CD8-positive, alpha-beta memory T cell (primary cell): ENCODE data around the gene CFAP70. TPM values are rescaled to one million over a fixed set of nuclear protein-coding genes. Genes with fewer than 3 reads are reported as not detected.

Experiments used
- CTCF ChIA-PET: fragments of 350-600 bp; sonication (Branson Sonifier 250); formaldehyde crosslinking; loops from one replicate; lab custom pipeline; 2021; ENCODE audit warnings: antibody characterized with exemption; lab: Charles Lee
- POLR2A ChIA-PET: fragments of 350-600 bp; sonication (Branson Sonifier 250); formaldehyde crosslinking; loops from one replicate; lab custom pipeline; 2021; ENCODE audit warnings: antibody characterized with exemption; lab: Charles Lee
- DNase-seq, 5 donors: peaks; one replicate each; pipeline versions ENCODE4 v3.0.0 to v3.0.0-alpha.2; 2020 to 2022; ENCODE audit warnings: mixed read lengths in 1 of 5
- H3K27ac ChIP-seq: one replicate; pipeline ENCODE4 v1.7.0; 2013; ENCODE audit warnings: low read depth, mild to moderate bottlenecking, low read length, moderate library complexity
- H3K27me3 ChIP-seq: 2 replicates; pipeline ENCODE4 v1.7.0; 2013; ENCODE audit warnings: low read length, mild to moderate bottlenecking; ENCODE audit not compliant: insufficient read depth, poor library complexity, severe bottlenecking
- H3K36me3 ChIP-seq: 2 replicates; pipeline ENCODE4 v1.7.0; 2013; ENCODE audit warnings: mild to moderate bottlenecking, low read length, moderate library complexity; ENCODE audit not compliant: insufficient read depth
- H3K4me1 ChIP-seq: 2 replicates; pipeline ENCODE4 v1.7.0; 2013; ENCODE audit warnings: mild to moderate bottlenecking, low read length, moderate library complexity; ENCODE audit not compliant: insufficient read depth
- H3K4me3 ChIP-seq: 2 replicates; pipeline ENCODE4 v1.7.0; 2013; ENCODE audit warnings: mild to moderate bottlenecking, low read length
- H3K9me3 ChIP-seq: 2 replicates; pipeline ENCODE4 v1.7.0; 2013; ENCODE audit warnings: mild to moderate bottlenecking, low read length
- H3K27ac Mint-ChIP-seq, 8 donors: one replicate each; pipeline ENCODE4 v1.8.0; 2020 to 2021; ENCODE audit warnings: mixed read lengths in 8 of 8, mild to moderate bottlenecking in 6 of 8, inconsistent platforms in 3 of 8, moderate library complexity in 3 of 8
- H3K27me3 Mint-ChIP-seq, 2 donors: one replicate each; pipeline ENCODE4 v1.8.0; 2020 to 2021; ENCODE audit warnings: mixed read lengths in 2 of 2, mild to moderate bottlenecking in 1 of 2, moderate library complexity in 1 of 2
- H3K36me3 Mint-ChIP-seq, 3 donors: one replicate each; pipeline ENCODE4 v1.8.0; 2020 to 2021; ENCODE audit warnings: mixed read lengths in 3 of 3, inconsistent platforms in 1 of 3, mild to moderate bottlenecking in 1 of 3
- H3K4me1 Mint-ChIP-seq, 3 donors: one replicate each; pipeline ENCODE4 v1.8.0; 2020 to 2021; ENCODE audit warnings: mixed read lengths in 3 of 3, inconsistent platforms in 1 of 3, mild to moderate bottlenecking in 1 of 3
- H3K4me3 Mint-ChIP-seq, 7 donors: one replicate each; pipeline ENCODE4 v1.8.0; 2020 to 2021; ENCODE audit warnings: mixed read lengths in 7 of 7, mild to moderate bottlenecking in 6 of 7, moderate library complexity in 4 of 7, inconsistent platforms in 2 of 7
- H3K9me3 Mint-ChIP-seq, 5 donors: one replicate each; pipeline ENCODE4 v1.8.0; 2020 to 2022; ENCODE audit warnings: mixed read lengths in 5 of 5, mild to moderate bottlenecking in 3 of 5, moderate library complexity in 2 of 5, inconsistent platforms in 1 of 5
- polyA plus RNA-seq: library from polyadenylated mRNA; unstranded; fragments of 300-500 nt; fragmentation: Illumina TruSeq; gene quantifications from one replicate; pipeline ENCODE4 v1.2.3, GENCODE V29; 2021
- total RNA-seq, 2 experiments: library from RNA; stranded (reverse); gene quantifications; one replicate each; pipeline ENCODE4 v1.2.3, GENCODE V29; 2021

Gene CFAP70
- total and polyA plus RNA-seq, 3 experiments from 2014 or later: 0.86 to 1.2 TPM; not detected in 1

DNA sequence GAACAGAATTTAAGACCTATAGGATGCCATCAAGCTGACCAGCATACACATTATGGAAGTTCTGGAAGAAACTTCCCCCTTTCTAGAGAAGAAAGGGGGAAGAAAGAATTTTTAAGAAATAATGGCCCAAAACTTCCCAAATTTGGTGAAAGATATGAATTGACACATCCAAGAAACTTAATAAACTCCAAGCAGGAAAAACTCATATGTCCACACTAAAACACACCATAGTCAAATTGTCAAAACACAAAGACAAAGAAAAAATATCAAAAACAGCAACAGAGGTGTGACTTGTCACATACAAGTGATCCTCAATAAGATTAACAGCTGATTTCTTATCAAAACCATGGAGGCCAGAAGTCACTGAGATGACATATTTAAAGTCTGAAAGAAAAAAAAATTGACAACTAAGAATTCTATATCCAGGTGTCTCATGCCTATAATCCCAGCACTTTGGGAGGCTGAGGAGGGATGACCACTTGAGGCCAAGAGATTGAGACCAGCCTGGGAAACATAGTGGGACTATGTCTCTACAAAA lies 52.4 kb downstream of the CFAP70 start:
- no peak for DNase-seq
- H3K9me3 Mint-ChIP-seq: peaks cover 15 to 26% (median 17%) of the 10 kb centered on the region in 5 donors
- POLR2A ChIA-PET: no interaction called here
- Histone ChIP-seq H3K4me1 (no peaks in the 10 kb centered on the region), H3K27ac (no peak overlapping the region), H3K36me3 (no peaks in the 10 kb centered on the region), H3K27me3 (no peaks in the 10 kb centered on the region), H3K9me3 (no peaks in the 10 kb centered on the region), H3K4me3 (no peak overlapping the region)
- no peak overlapping the region for H3K27ac Mint-ChIP-seq
- H3K36me3 Mint-ChIP-seq: peaks cover 4 to 28% (median 16%) of the 10 kb centered on the region in 3 donors
- CTCF ChIA-PET: no interaction called here
- peaks cover 0 to 5% of the 10 kb centered on the region in 2 donors for H3K27me3 Mint-ChIP-seq
- no peak overlapping the region for H3K4me3 Mint-ChIP-seq
- no peaks in the 10 kb centered on the region for H3K4me1 Mint-ChIP-seq

GRCh38 chr10:73296946-73297345 lies 61.7 kb downstream of the CFAP70 start:
- Histone ChIP-seq H3K27ac (no peak overlapping the region), H3K36me3 (no peaks in the 10 kb centered on the region), H3K4me3 (no peak overlapping the region), H3K9me3 (no peaks in the 10 kb centered on the region), H3K27me3 (no peaks in the 10 kb centered on the region), H3K4me1 (no peaks in the 10 kb centered on the region)
- peaks cover 0 to 6% (median 4%) of the 10 kb centered on the region in 3 donors for H3K36me3 Mint-ChIP-seq
- CTCF ChIA-PET: no interaction called here
- peak overlapping the region in 4 of 8 donors; percentile 11 to 40 (median 20) for H3K27ac Mint-ChIP-seq
- DNase-seq: no peak
- H3K4me3 Mint-ChIP-seq: no peak overlapping the region
- no peaks in the 10 kb centered on the region for H3K27me3 Mint-ChIP-seq
- H3K9me3 Mint-ChIP-seq: no peaks in the 10 kb centered on the region
- peaks cover 6 to 14% (median 11%) of the 10 kb centered on the region in 3 donors for H3K4me1 Mint-ChIP-seq
- POLR2A ChIA-PET: no interaction called here

DNA sequence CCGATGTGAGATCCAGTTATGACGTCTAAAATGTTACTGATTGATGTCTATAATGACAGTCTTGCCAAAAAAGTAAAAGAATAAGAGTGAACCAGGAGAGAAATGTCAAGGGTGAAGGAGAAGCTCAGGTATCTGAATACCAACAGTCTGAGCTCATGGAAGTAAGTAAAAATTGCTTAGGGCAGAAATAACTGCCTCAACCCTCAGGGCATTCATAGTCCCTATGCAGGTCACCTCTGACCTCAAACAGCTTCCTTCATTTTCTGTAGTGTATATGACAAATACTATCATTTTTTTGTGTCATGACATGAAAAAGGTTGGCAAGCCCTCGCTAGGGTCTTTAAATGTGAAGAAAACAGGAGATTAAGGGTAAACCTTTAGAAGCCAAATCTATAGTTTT lies 65.2 kb downstream of the CFAP70 start:
- no peaks in the 10 kb centered on the region for H3K9me3 ChIP-seq
- H3K27me3 ChIP-seq: no peaks in the 10 kb centered on the region
- no peak overlapping the region for H3K4me3 ChIP-seq
- no peaks in the 10 kb centered on the region for H3K4me1 ChIP-seq
- peaks cover 0 to 11% (median 4%) of the 10 kb centered on the region in 5 donors for H3K9me3 Mint-ChIP-seq
- CTCF ChIA-PET: no interaction called here
- peaks cover 7 to 14% (median 12%) of the 10 kb centered on the region in 3 donors for H3K36me3 Mint-ChIP-seq
- H3K27ac Mint-ChIP-seq: no peak overlapping the region
- no peak for DNase-seq
- no peak overlapping the region for H3K27ac ChIP-seq
- no peak overlapping the region for H3K4me3 Mint-ChIP-seq
- H3K36me3 ChIP-seq: no peaks in the 10 kb centered on the region
- H3K4me1 Mint-ChIP-seq: peaks cover 6 to 14% (median 11%) of the 10 kb centered on the region in 3 donors
- POLR2A ChIA-PET: no interaction called here
- no peaks in the 10 kb centered on the region for H3K27me3 Mint-ChIP-seq

DNA sequence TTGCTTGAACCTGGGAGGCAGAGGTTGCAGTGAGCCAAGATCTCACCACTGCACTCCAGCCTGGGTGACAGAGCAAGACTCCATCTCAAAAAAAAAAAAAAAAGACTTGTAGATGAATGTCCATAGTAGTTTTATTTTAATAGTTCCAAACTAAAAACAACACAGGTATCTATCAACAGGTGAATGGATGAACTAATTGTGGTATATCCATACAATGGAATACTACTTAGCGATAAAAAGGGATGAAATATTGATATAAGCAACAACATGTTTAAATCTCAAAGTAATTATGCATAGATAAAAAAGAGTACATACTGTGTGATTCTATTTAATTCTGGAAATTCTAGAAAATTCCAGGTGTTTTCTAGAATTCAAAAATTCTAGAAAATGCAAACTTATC lies 68.7 kb downstream of the CFAP70 start:
- ChIA-PET CTCF (no interaction called here), POLR2A (no interaction called here)
- peaks cover 0 to 11% (median 4%) of the 10 kb centered on the region in 5 donors for H3K9me3 Mint-ChIP-seq
- DNase-seq: no peak
- H3K36me3 Mint-ChIP-seq: peaks cover 7 to 14% (median 12%) of the 10 kb centered on the region in 3 donors
- H3K9me3 ChIP-seq: no peaks in the 10 kb centered on the region
- no peaks in the 10 kb centered on the region for H3K36me3 ChIP-seq
- H3K27ac Mint-ChIP-seq: no peak overlapping the region
- no peaks in the 10 kb centered on the region for H3K27me3 ChIP-seq
- H3K4me3 Mint-ChIP-seq: no peak overlapping the region
- no peaks in the 10 kb centered on the region for H3K4me1 ChIP-seq
- no peak overlapping the region for H3K27ac ChIP-seq
- H3K4me3 ChIP-seq: no peak overlapping the region
- H3K4me1 Mint-ChIP-seq: no peaks in the 10 kb centered on the region
- no peaks in the 10 kb centered on the region for H3K27me3 Mint-ChIP-seq

DNA sequence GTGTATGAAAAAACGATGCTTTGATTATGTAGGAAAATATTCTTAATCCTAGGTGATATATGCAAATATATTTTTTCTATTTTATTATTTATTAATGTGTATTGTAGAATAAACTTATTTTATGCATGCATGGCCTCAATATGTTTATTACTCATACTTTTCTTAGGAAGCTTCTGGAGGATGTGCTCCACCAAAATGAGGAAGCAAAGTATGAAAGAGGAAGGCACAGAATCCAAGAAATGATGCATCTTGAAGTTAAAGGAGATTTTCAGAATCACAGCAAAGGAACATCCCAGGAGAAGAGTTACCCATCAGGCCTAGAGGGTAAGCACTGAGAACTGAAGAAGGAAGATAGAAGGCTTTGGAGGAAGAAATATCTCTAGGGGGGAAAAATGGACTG lies 71.2 kb downstream of the CFAP70 start:
- Mint-ChIP-seq H3K27me3 (no peaks in the 10 kb centered on the region), H3K4me1 (no peaks in the 10 kb centered on the region), H3K36me3 (peaks cover 3 to 14% (median 12%) of the 10 kb centered on the region in 3 donors), H3K27ac (no peak overlapping the region), H3K4me3 (no peak overlapping the region), H3K9me3 (peaks cover 0 to 11% (median 4%) of the 10 kb centered on the region in 5 donors)
- no peaks in the 10 kb centered on the region for H3K36me3 ChIP-seq
- H3K27ac ChIP-seq: no peak overlapping the region
- no peaks in the 10 kb centered on the region for H3K27me3 ChIP-seq
- no peaks in the 10 kb centered on the region for H3K4me1 ChIP-seq
- DNase-seq: no peak
- POLR2A ChIA-PET: no interaction called here
- CTCF ChIA-PET: no interaction called here
- no peak overlapping the region for H3K4me3 ChIP-seq
- no peaks in the 10 kb centered on the region for H3K9me3 ChIP-seq

- Mint-ChIP-seq H3K27me3 (no peaks in the 10 kb centered on the region), H3K4me3 (no peak overlapping the region), H3K27ac (no peak overlapping the region), H3K9me3 (no peaks in the 10 kb centered on the region), H3K4me1 (no peaks in the 10 kb centered on the region), H3K36me3 (no peaks in the 10 kb centered on the region)
- H3K27me3 ChIP-seq: no peaks in the 10 kb centered on the region
- no peaks in the 10 kb centered on the region for H3K9me3 ChIP-seq
- CTCF ChIA-PET: no interaction called here
- no peak overlapping the region for H3K27ac ChIP-seq
- DNase-seq: no peak
- no peak overlapping the region for H3K4me3 ChIP-seq
- no peaks in the 10 kb centered on the region for H3K36me3 ChIP-seq
- POLR2A ChIA-PET: interaction anchor here (0.6 kb wide), 1 partner anchor 231 kb away, joined by 6 read pairs; no protein-coding TSS in a partner anchor
- H3K4me1 ChIP-seq: no peaks in the 10 kb centered on the region
Observed at GRCh38 chr10:73281097-73281496, 77.6 kb downstream of the CFAP70 start.

DNA sequence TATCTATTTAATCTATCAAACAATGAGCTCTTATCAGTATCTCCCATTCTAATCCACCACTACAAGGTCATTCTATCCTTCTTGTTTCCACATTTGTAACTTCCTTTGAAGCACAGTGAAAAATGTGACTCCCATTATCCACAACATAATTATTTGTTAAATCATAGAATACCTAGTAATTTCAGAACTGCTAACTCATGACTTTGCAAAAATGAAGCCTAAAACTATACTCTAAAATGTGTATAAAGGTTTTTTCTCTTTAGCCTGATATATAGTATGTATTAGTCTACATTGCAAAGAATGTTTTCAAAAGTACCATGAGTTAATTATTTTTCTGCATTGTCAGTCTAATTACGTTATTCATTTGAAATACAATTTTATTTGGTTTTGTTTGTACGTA lies 94.2 kb downstream of the CFAP70 start:
- H3K4me3 Mint-ChIP-seq: no peak overlapping the region
- Histone ChIP-seq H3K27ac (no peak overlapping the region), H3K27me3 (no peaks in the 10 kb centered on the region), H3K9me3 (no peaks in the 10 kb centered on the region), H3K4me3 (no peak overlapping the region), H3K4me1 (no peaks in the 10 kb centered on the region), H3K36me3 (no peaks in the 10 kb centered on the region)
- peaks cover 0 to 4% (median 3%) of the 10 kb centered on the region in 3 donors for H3K4me1 Mint-ChIP-seq
- POLR2A ChIA-PET: interaction anchor here (0.7 kb wide), 1 partner anchor 72 kb away, joined by 3 read pairs; no protein-coding TSS in a partner anchor
- no peaks in the 10 kb centered on the region for H3K36me3 Mint-ChIP-seq
- no peak for DNase-seq
- H3K9me3 Mint-ChIP-seq: no peaks in the 10 kb centered on the region
- CTCF ChIA-PET: interaction anchor here (1.0 to 1.1 kb wide), 3 partner anchors 11 to 94 kb away, joined by 3 read pairs; partner anchors contain the start of gene CFAP70
- H3K27ac Mint-ChIP-seq: no peak overlapping the region
- H3K27me3 Mint-ChIP-seq: peaks cover 0 to 4% of the 10 kb centered on the region in 2 donors

DNA sequence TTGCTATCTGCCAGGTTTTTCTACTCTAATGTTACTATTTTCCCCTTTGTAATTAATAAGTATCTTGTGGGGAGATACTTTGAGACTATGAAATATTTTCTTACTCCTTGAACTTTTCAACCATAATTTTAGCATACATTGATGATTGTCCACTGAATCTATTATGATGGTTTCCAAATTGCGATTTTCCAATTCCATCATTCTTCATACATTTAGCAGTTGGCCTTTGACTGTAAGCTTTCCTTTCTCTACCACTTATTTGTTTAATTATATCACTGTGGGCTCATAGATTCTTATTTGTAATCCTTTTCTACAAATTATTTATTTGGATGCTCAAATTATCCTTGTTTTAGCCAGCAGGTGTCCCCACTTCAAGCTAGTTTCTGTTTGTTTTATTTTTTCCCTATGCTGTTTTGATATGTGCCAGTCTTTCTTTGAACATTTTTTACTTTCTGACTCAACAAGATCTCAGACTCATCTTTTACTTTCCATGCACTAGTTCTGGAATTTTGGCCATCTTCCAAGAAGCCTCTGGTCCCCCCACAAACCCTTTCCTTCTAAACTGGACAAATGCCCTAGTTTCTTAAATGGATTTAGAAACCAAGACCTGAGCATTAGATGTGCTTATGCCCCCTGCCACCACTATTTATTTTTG lies 94.8 kb downstream of the CFAP70 start:
- H3K27ac ChIP-seq: no peak overlapping the region
- peaks cover 0 to 4% of the 10 kb centered on the region in 2 donors for H3K27me3 Mint-ChIP-seq
- H3K4me1 Mint-ChIP-seq: peaks cover 0 to 4% (median 3%) of the 10 kb centered on the region in 3 donors
- POLR2A ChIA-PET: interaction anchor here (0.7 kb wide), 1 partner anchor 72 kb away, joined by 3 read pairs; no protein-coding TSS in a partner anchor
- H3K9me3 ChIP-seq: no peaks in the 10 kb centered on the region
- H3K4me3 Mint-ChIP-seq: no peak overlapping the region
- H3K36me3 Mint-ChIP-seq: peaks cover 0 to 4% (median 0%) of the 10 kb centered on the region in 3 donors
- H3K9me3 Mint-ChIP-seq: peaks cover 0 to 6% (median 5%) of the 10 kb centered on the region in 5 donors
- H3K27ac Mint-ChIP-seq: peak overlapping the region in 2 of 8 donors; percentile 0 to 56
- H3K36me3 ChIP-seq: no peaks in the 10 kb centered on the region
- H3K4me3 ChIP-seq: no peak overlapping the region
- CTCF ChIA-PET: interaction anchor here (1.0 to 1.8 kb wide), 4 partner anchors 12 to 380 kb away, joined by 3 to 5 read pairs (median 3); partner anchors contain the start of gene CFAP70
- H3K4me1 ChIP-seq: no peaks in the 10 kb centered on the region
- DNase-seq: no peak
- H3K27me3 ChIP-seq: no peaks in the 10 kb centered on the region
